HEK293 (cell line): ENCODE measurements around the gene ARHGAP11A.

Experiments used
- CTCF ChIA-PET: fragments of 350-600 bp; formaldehyde crosslinking; extraction: SDS; loops from one replicate; lab custom pipeline; 2021; ENCODE audit warnings: antibody characterized with exemption; lab: Yijun Ruan, JAX
- POLR2A ChIA-PET: fragments of 300-600 bp; formaldehyde crosslinking; extraction: SDS; loops from one replicate; lab custom pipeline; 2020; ENCODE audit warnings: antibody characterized with exemption, inconsistent platforms; lab: Yijun Ruan, JAX
- H3K27ac ChIP-seq: fragments of 200-500 bp; sonication (Bioruptor generic); 2 replicates; pipeline ENCODE4 v1.5.1; 2014; ENCODE audit warnings: low read depth, low read length, control low read depth, inconsistent platforms; ENCODE audit errors: extremely low read depth
- H3K36me3 ChIP-seq, 2 experiments: fragments of 200-500 bp in 1 of 2; sonication (Bioruptor generic) in 1 of 2; 1 replicate in 1 of 2; 2 replicates in 1 of 2; pipeline ENCODE4 v1.5.1; 2014 to 2017; ENCODE audit warnings: inconsistent platforms in 2 of 2, low read length in 2 of 2; ENCODE audit not compliant: control insufficient read depth in 2 of 2, insufficient read depth in 1 of 2
- H3K4me1 ChIP-seq: fragments of 200-500 bp; sonication (Bioruptor generic); 2 replicates; pipeline ENCODE4 v1.5.1; 2014; ENCODE audit warnings: mild to moderate bottlenecking, low read length, inconsistent platforms; ENCODE audit not compliant: control insufficient read depth, insufficient read depth
- H3K4me3 ChIP-seq: 2 replicates; pipeline ENCODE4 v1.5.1; 2011; ENCODE audit warnings: low read depth, mild to moderate bottlenecking, control low read depth, low read length, moderate library complexity
- H3K9me3 ChIP-seq: fragments of 200-500 bp; sonication (Bioruptor generic); 2 replicates; pipeline ENCODE4 v1.5.1; 2014; ENCODE audit warnings: low read depth, low read length, inconsistent platforms; ENCODE audit not compliant: control insufficient read depth, insufficient read depth
- HIC1 ChIP-seq: fragments of 450-650 bp; formaldehyde crosslinking; IDR thresholded peaks from 2 replicates; pipeline ENCODE4 v1.5.1; 2016; ENCODE audit warnings: missing biosample characterization, missing genetic modification characterization
- INSM2 ChIP-seq: fragments of 450-650 bp; formaldehyde crosslinking; IDR thresholded peaks from 2 replicates; pipeline ENCODE4 v1.5.1; 2016; ENCODE audit warnings: missing biosample characterization, missing genetic modification characterization
- KLF17 ChIP-seq: fragments of 450-650 bp; formaldehyde crosslinking; IDR thresholded peaks from 2 replicates; pipeline ENCODE4 v1.5.1; 2016; ENCODE audit warnings: missing biosample characterization, missing genetic modification characterization
- OSR2 ChIP-seq: fragments of 450-650 bp; formaldehyde crosslinking; IDR thresholded peaks from 2 replicates; pipeline ENCODE4 v1.5.1; 2016; ENCODE audit warnings: missing biosample characterization, missing genetic modification characterization
- PRDM2 ChIP-seq: fragments of 450-650 bp; formaldehyde crosslinking; IDR thresholded peaks from 2 replicates; pipeline ENCODE4 v1.5.1; 2016; ENCODE audit warnings: missing biosample characterization, missing genetic modification characterization, borderline replicate concordance
- PRDM6 ChIP-seq: fragments of 450-650 bp; formaldehyde crosslinking; IDR thresholded peaks from 2 replicates; pipeline ENCODE4 v1.5.1; 2017; ENCODE audit warnings: missing biosample characterization, missing genetic modification characterization
- REPIN1 ChIP-seq: fragments of 450-650 bp; formaldehyde crosslinking; IDR thresholded peaks from 2 replicates; pipeline ENCODE4 v1.5.1; 2017; ENCODE audit warnings: missing biosample characterization, missing genetic modification characterization, low read depth
- ZFHX2 ChIP-seq: fragments of 450-650 bp; formaldehyde crosslinking; conservative IDR thresholded peaks from 2 replicates; pipeline ENCODE4 v1.5.1; 2016; ENCODE audit warnings: missing biosample characterization, missing genetic modification characterization
- ZNF112 ChIP-seq: fragments of 450-650 bp; formaldehyde crosslinking; IDR thresholded peaks from 2 replicates; pipeline ENCODE4 v1.5.0; 2017; ENCODE audit warnings: missing biosample characterization, missing genetic modification characterization
- ZNF157 ChIP-seq: fragments of 450-650 bp; formaldehyde crosslinking; IDR thresholded peaks from 2 replicates; pipeline ENCODE4 v1.5.1; 2016; ENCODE audit warnings: missing biosample characterization, missing genetic modification characterization
- ZNF211 ChIP-seq: fragments of 450-650 bp; formaldehyde crosslinking; IDR thresholded peaks from 2 replicates; pipeline ENCODE4 v1.5.1; 2016; ENCODE audit warnings: low read depth, missing biosample characterization, missing genetic modification characterization
- ZNF221 ChIP-seq: fragments of 450-650 bp; formaldehyde crosslinking; IDR thresholded peaks from 2 replicates; pipeline ENCODE4 v1.5.1; 2017; ENCODE audit warnings: missing biosample characterization, missing genetic modification characterization, borderline replicate concordance
- ZNF311 ChIP-seq: fragments of 450-650 bp; formaldehyde crosslinking; IDR thresholded peaks from 2 replicates; pipeline ENCODE4 v1.5.1; 2017; ENCODE audit warnings: missing biosample characterization, missing genetic modification characterization, borderline replicate concordance
- ZNF324 ChIP-seq: fragments of 450-650 bp; formaldehyde crosslinking; IDR thresholded peaks from 2 replicates; pipeline ENCODE4 v1.5.1; 2016; ENCODE audit warnings: missing biosample characterization, missing genetic modification characterization
- ZNF423 ChIP-seq: fragments of 450-650 bp; formaldehyde crosslinking; IDR thresholded peaks from 2 replicates; pipeline ENCODE4 v1.5.1; 2016; ENCODE audit warnings: missing biosample characterization, missing genetic modification characterization
- ZNF558 ChIP-seq: fragments of 450-650 bp; formaldehyde crosslinking; IDR thresholded peaks from 2 replicates; pipeline ENCODE4 v1.5.1; 2016; ENCODE audit warnings: missing biosample characterization, missing genetic modification characterization
- ZNF623 ChIP-seq: fragments of 450-650 bp; formaldehyde crosslinking; IDR thresholded peaks from 2 replicates; pipeline ENCODE4 v1.5.1; 2016; ENCODE audit warnings: missing biosample characterization, missing genetic modification characterization
- ZNF701 ChIP-seq: fragments of 450-650 bp; formaldehyde crosslinking; IDR thresholded peaks from 2 replicates; pipeline ENCODE4 v1.5.1; 2016; ENCODE audit warnings: missing biosample characterization, missing genetic modification characterization

Gene ARHGAP11A

GRCh38 chr15:32636908-32637567 lies 21.7 kb downstream of the ARHGAP11A start:
- ChIA-PET POLR2A (no interaction called here), CTCF (interaction anchor here (0.7 kb wide), 1 partner anchor 76 kb away, joined by 3 read pairs; no protein-coding TSS in a partner anchor)
- Histone ChIP-seq H3K4me1 (no peaks in the 10 kb centered on the region), H3K4me3 (no peak overlapping the region), H3K36me3 (peaks cover 44 to 63% of the 10 kb centered on the region in 2 experiments), H3K27ac (no peak overlapping the region), H3K9me3 (no peaks in the 10 kb centered on the region)
- TF ChIP-seq ZFHX2 (tag by site-specific recombination) (no peak), PRDM6 (tag by site-specific recombination) (no peak), ZNF221 (tag by site-specific recombination) (no peak), ZNF423 (tag by site-specific recombination) (no peak), ZNF157 (tag by site-specific recombination) (no peak), HIC1 (tag by site-specific recombination) (no peak), ZNF311 (tag by site-specific recombination) (no peak)

- ChIA-PET POLR2A (no interaction called here), CTCF (interaction anchor here (0.7 kb wide), 1 partner anchor 75 kb away, joined by 3 read pairs; no protein-coding TSS in a partner anchor)
- TF ChIP-seq REPIN1 (tag by site-specific recombination): no peak
- TF ChIP-seq OSR2 (tag by site-specific recombination): no peak
- no peak for TF ChIP-seq INSM2 (tag by site-specific recombination)
- no peak for TF ChIP-seq ZNF623 (tag by site-specific recombination)
- no peak for TF ChIP-seq ZNF112 (tag by site-specific recombination)
- no peak for TF ChIP-seq ZNF701
- TF ChIP-seq ZNF558 (tag by site-specific recombination): no peak
- no peak for TF ChIP-seq ZNF211
- TF ChIP-seq KLF17 (tag by site-specific recombination): no peak
- no peak for TF ChIP-seq PRDM2 (tag by site-specific recombination)
- no peak for TF ChIP-seq ZNF324 (tag by site-specific recombination)
- Histone ChIP-seq H3K4me3 (no peak overlapping the region), H3K9me3 (no peaks in the 10 kb centered on the region), H3K4me1 (peaks cover 2% of the 10 kb centered on the region), H3K27ac (no peak overlapping the region), H3K36me3 (peaks cover 44 to 63% of the 10 kb centered on the region in 2 experiments)
These were observed 22.4 kb downstream of the ARHGAP11A start for GRCh38 chr15:32637704-32638103.
